ENCODE results near the gene HOXA2.

Gene HOXA2

DNA sequence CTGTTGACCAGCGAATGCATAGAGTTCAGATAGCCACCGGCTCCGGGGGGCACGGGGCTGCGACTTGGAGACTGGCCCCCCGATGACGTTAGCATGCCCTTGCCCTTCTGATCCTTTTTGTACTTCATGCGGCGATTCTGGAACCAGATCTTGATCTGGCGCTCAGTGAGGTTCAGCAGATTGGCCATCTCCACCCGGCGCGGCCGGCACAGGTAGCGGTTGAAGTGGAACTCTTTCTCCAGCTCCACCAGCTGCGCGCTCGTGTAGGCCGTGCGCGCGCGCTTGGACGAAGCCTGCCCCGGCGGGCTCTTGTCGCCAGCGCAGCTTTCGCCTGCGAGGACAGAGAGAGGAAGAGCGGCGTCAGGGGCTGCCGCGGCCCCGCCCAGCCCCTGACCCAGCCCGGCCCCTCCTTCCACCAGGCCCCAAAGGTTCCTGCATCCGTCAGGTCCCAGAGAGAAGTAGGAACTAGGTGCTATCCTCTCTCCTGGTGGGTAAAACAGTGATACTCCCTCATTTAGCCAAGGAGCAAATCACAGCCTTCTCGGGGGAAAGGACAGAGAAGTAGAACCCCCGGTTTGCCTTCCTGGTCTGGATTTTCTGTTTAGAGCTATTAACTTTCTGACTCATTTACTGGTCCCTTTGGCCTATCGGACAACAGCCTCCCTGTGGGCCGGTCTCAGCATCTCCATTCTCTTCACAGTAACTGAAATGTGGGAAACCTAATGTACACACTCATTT is 6.1 kb upstream of the HOXA2 start:
- no peak for DNase-seq (ENCODE audit: low read depth)
- TF ChIP-seq, protein P1, sequence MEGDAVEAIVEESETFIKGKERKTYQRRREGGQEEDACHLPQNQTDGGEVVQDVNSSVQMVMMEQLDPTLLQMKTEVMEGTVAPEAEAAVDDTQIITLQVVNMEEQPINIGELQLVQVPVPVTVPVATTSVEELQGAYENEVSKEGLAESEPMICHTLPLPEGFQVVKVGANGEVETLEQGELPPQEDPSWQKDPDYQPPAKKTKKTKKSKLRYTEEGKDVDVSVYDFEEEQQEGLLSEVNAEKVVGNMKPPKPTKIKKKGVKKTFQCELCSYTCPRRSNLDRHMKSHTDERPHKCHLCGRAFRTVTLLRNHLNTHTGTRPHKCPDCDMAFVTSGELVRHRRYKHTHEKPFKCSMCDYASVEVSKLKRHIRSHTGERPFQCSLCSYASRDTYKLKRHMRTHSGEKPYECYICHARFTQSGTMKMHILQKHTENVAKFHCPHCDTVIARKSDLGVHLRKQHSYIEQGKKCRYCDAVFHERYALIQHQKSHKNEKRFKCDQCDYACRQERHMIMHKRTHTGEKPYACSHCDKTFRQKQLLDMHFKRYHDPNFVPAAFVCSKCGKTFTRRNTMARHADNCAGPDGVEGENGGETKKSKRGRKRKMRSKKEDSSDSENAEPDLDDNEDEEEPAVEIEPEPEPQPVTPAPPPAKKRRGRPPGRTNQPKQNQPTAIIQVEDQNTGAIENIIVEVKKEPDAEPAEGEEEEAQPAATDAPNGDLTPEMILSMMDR (conservative IDR thresholded peaks at IDR 0.05; ENCODE audit: low read length) = no peak
- no peak overlapping the region for H3K4me3 ChIP-seq (ENCODE audit: low read length)

DNA sequence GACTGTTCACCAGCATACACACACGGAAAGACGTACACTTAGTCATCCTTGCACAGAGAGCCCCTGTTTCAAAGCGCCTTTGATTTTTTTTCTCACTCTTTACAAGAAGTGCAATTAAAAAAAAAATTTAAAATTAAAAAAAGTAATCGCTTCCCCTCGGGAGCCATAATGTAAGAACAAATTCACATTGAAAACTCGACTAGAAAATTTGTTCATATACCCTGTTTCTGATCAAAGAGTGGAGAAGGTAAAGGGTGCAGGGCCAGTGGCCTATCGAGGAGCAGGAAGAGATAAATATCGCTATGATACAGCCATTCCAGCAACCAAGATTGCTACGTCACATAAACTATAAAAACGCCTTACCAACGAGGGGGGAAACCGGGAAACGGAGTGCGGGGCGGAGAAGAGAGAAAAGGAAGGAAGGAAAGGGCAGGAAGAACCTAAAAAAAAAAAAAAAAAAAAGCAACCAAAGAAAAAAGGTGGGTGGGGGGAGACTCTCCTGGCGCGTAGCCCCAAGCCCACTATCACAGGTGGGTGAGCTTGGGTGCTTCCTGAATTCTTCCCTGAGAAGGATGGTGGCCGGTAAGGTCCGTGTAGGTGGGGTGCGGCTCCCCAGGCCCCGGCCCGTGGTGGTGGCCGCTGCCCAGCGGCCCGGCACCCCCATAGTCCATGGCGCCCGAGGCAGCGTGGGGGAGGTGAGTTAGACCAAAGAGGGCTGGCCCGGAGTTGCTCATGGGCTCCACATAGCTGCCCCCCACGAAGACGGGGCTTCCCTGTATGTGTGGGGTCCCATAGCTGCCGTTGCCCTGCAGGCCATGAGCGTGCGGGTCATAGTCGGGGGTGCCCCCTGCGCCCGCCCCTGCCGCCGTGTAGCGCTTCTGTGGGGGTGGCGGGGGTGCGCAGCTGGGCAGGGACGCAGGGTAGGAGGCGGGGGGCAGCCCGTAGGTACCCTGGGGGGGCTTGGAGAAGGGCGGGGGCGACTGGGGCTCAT is 5.2 kb upstream of the HOXA2 start:
- H3K4me3 ChIP-seq (ENCODE audit: low read length) = no peak overlapping the region
- DNase-seq (ENCODE audit: low read depth) = no peak
- TF ChIP-seq, protein P1 (conservative IDR thresholded peaks at IDR 0.05; ENCODE audit: low read length) = no peak

- DNase-seq (ENCODE audit: low read depth) = no peak
- H3K4me3 ChIP-seq (ENCODE audit: low read length) = no peak overlapping the region
- TF ChIP-seq, protein P1 (conservative IDR thresholded peaks at IDR 0.05; ENCODE audit: low read length) = no peak
These were observed 4.4 kb upstream of the HOXA2 start for GRCh38 chr7:27106901-27107240.

DNA sequence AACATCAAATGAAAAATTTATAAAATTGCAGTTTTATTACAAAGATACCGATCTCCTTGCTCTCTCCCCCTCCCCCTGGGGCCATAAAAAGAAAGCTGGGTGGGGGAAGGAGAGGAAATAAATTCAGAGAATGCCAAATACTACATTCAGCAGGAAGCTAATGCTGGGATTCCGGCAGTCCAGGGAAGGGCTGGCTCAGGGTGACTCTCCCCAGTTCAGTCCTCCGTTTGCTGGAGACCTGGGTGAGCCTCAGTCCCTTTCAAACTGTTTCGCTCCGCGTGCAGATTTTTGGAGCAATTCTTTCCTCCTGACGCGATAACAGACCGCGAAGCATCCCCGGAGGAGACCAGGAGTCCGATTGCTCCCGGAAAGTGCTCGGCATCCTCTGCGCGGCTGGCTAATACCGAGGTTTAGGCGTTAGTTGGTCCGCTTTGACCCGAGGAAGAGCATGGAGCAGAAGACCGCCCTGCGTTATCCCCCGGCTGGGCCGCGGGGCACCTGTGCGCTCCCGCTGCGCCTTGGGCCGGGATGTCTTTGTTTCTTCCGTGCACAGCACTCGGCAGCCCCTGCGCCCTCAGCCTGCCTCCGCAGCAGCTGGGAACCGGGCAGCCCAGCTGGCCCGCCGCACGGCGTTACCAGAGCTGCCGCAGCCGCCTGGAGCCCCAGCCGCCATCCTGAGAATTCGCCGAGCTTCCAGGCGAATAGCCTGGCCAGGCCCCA is 3.9 kb upstream of the HOXA2 start:
- DNase-seq (ENCODE audit: low read depth) = no peak
- TF ChIP-seq, protein P1 (conservative IDR thresholded peaks at IDR 0.05; ENCODE audit: low read length) = no peak
- H3K4me3 ChIP-seq (ENCODE audit: low read length) = no peak overlapping the region

- TF ChIP-seq, protein P1 (conservative IDR thresholded peaks at IDR 0.05; ENCODE audit: low read length) = no peak
- no peak overlapping the region for H3K4me3 ChIP-seq (ENCODE audit: low read length)
- DNase-seq (ENCODE audit: low read depth) = no peak
These were observed 3.0 kb upstream of the HOXA2 start for GRCh38 chr7:27105301-27106031.

- no peak for DNase-seq (ENCODE audit: low read depth)
- TF ChIP-seq, protein P1 (conservative IDR thresholded peaks at IDR 0.05; ENCODE audit: low read length) = no peak
- no peak overlapping the region for H3K4me3 ChIP-seq (ENCODE audit: low read length)
These were observed 2.0 kb upstream of the HOXA2 start for GRCh38 chr7:27104341-27105058.

Data from AG10803 (cell line).